GM13977 (cell line): ENCODE measurements around the gene FAM120AOS.

Source experiments
- DNase-seq: peaks from one replicate; pipeline ENCODE4 v3.0.0; 2012; ENCODE audit warnings: low spot score
- CTCF ChIP-seq: IDR thresholded peaks from 2 replicates; pipeline ENCODE4 v1.5.1; 2012; ENCODE audit warnings: mild to moderate bottlenecking, control low read depth; ENCODE audit not compliant: insufficient read depth; ENCODE audit errors: extremely low read depth, missing control alignments
- in situ Hi-C: fragments of 300-500 bp; cut with MboI; formaldehyde crosslinking; loops from one replicate; pipeline ENCODE4 v1.12.0; 2022; ENCODE audit warnings: low sequenced_read_pairs, low pct_unique_long_range_greater_than_20kb, mixed read lengths, inconsistent platforms; ENCODE audit not compliant: unreplicated experiment

The FAM120AOS gene

DNA sequence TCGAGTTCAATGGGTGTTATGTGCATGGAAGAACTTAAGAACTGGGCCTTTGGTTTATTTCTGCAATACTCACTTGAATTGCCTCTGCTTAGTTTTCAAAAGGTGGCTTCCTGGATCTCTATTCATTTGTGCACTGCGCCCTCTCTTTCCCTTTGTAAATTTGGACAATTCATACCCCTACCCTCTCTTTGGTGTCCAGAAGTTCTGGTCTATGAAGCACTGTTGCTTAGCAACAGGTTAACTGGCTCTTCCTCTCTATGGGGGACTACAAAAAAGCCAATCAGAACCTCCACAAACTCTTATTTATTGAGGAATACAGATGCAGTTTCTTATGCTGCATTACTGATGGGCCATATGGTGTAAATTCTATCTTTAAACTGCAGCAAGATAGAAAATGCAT is 15.4 kb downstream of the FAM120AOS start:
- no peak for TF ChIP-seq CTCF
- DNase-seq, result no peak
- in situ Hi-C loops, result no loop called here

DNA sequence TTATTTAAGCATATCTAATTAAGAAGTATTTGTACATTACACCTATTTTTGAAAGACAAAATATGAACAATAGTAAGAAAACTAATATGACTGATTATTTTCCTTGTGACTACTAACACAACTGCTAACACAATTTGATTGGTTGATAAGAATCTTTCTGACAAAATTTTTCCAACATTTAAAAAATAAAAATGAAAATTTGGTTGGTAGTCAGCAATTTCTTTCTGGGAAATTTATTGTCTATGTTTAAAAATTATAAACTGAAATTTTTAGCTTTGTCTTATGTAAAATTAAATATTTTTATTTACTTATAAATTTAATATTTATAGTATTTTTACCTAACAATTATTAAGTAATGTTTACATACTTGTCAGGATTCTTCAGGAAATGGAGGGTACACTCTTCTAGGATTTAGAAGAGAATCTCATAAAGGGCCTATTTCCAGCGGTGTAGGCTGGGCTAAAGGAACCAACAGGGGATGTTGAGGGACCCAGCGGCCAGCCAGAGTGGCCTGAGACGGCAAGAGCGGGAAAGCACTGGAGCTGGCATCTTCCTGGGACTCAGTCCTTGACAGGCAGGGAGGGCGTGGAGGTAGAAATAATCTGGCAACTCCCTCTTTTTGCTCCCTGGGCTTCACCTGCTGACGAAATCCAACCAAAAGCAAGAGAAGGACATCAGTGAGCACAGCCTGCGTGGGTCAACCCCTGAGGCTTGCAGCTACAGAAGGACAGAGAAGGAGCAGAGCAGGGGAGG is 16.6 kb downstream of the FAM120AOS start:
- in situ Hi-C loops, result no loop called here
- no peak for DNase-seq
- TF ChIP-seq CTCF, result no peak

DNA sequence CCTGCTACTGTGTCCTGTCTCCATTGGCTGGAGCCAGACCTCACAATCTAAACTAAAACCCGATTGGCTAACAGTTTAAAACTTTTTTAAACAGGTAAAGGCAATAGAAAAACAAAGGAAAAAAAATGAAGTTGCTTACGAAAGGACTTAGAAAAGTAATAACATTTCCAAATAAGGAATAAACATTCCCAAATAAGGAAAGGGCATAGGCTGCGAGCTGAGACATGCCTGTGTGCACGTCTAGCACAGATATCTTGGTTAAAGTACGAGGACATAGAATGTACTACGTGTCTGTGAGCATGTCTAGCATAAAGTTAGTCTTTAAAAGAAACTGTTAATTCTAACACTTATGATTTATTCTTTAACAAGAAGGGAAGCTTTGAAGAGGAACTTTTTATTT is 17.2 kb downstream of the FAM120AOS start:
- DNase-seq, result no peak
- no peak for TF ChIP-seq CTCF
- in situ Hi-C loops, result no loop called here

DNA sequence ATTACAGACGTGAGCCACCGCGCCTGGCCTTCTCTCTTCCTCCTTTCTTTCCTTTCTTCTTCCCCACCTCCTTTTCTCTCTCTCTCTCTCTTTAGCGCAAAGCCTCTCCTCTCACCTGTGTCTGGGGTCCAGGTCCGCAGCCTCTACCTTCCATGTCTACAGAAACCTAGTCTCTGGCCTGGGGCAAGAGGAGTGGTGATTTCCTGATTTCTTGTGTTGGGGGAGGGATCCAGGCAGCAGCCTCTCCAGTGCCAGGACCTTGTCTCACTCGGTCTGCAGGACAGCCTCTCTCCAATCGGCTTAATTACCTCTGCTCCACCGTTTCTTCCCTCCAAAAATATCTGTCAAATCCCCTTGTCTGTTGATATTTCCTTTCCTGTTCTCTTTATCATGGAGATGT is 18.0 kb downstream of the FAM120AOS start:
- no peak for DNase-seq
- in situ Hi-C loops, result no loop called here
- TF ChIP-seq CTCF, result no peak

DNA sequence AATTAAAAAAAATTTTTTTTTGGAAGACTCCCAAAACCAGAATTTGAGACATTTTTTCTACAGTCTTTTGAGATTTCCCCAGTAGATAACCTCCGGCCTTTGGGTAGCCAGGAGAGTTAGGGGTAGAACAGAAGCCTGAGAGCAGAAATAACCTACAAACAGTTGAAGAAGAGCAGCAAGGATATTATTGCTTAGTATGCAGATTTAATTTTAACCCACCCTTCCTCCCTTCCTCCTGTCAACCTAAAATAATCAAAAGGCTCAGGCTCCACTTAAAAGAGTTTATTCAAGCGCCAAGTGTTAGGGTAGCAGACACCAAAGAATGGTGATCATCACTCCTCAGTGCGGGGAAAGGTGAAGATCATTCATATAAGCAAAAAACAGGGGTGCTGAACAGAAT is 19.3 kb downstream of the FAM120AOS start:
- no peak for DNase-seq
- TF ChIP-seq CTCF, result no peak
- in situ Hi-C loops, result no loop called here

- DNase-seq, result no peak
- in situ Hi-C loops, result no loop called here
- TF ChIP-seq CTCF, result no peak
Observed at GRCh38 chr9:93432964-93433363, 20.4 kb downstream of the FAM120AOS start.
